Raji (cell line): ENCODE data around the gene REV3L.

Experiments
- POLR2A ChIP-seq: IDR thresholded peaks from 2 replicates; pipeline ENCODE4 v1.6.1; 2011; ENCODE audit warnings: low read depth, low read length, control low read depth; ENCODE audit not compliant: insufficient read depth

The REV3L gene

DNA sequence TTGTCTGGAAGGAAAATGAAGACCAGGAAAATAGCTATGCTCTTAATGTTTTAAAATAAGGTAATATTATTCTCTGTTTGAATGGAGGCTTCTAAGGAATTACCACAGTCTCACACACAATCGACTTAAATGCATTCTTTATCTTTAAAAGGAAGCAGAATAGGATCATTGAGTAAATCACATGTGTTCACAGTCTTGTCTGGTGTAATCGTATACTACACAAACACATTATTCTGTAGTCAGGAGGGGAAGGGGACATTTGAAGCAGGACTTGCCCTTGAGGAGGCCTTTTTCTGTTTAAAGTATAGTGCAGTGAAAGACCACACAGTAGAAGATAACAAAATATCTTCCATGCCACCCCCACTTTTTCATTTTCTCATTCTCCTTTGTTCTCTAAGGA, 20.6 kb upstream of the REV3L start:
- TF ChIP-seq POLR2A = no peak

DNA sequence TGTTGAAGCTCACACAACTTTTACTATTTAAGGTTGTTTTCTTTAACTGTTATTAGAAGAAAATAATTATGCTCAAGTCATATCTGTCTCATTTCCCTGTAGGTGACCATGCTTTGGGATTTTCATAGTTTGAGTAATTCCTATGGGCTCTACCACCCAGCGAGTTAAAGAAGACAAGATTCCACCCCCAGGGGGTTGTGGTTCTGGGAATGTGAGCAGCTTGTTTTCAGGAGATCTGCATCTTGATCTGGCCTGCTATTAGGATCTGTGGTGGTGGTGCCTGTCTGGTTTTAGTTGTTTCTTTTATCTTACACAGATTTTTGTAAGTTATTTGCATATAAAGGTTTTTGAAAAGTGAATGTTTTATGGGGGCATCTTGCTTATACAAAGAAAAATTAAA, 20.2 kb upstream of the REV3L start:
- no peak for TF ChIP-seq POLR2A

DNA sequence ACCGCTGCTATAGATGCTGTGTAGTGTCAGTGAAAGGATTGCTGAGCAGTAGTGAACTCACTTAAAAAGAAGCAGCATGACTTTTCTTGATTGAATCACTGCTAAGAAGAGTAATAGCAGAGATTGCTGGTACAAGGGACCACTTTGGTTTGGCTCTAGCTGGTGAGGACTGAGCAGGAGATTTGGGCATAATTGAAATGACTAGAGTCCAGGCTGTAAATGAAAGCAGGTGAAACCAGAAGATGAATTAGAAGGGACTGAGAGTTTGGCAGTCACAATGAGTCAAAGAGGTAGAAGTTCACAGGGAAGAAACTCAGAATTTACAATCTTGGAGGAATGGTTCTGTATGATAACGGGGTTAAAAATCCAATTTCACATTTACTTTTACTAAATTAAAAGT, 19.1 kb upstream of the REV3L start:
- no peak for TF ChIP-seq POLR2A

DNA sequence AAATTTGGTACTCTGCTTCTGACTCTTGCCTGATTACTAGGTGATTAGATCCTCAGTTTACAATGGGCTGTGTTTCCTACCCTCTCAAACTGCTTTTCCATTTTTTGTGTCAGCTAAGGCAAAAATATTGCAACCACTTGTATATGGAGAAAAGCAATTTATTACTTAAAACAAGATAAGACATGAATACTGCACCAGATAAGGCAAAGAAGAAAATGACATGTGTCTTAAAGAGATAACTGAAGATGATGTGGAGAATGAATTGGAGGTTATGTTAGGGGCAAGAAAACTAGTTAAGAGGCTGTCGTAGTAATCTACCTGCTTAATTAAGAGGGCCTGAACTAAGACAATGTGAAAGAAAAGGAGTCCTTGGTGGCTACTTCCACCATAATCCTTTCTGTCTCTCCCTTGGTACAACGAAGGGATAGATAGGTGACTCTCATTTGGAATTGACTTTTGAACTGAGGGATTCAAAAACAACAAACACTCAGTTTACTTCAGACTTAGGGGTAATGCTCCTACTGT, 16.3 kb upstream of the REV3L start:
- no peak for TF ChIP-seq POLR2A

DNA sequence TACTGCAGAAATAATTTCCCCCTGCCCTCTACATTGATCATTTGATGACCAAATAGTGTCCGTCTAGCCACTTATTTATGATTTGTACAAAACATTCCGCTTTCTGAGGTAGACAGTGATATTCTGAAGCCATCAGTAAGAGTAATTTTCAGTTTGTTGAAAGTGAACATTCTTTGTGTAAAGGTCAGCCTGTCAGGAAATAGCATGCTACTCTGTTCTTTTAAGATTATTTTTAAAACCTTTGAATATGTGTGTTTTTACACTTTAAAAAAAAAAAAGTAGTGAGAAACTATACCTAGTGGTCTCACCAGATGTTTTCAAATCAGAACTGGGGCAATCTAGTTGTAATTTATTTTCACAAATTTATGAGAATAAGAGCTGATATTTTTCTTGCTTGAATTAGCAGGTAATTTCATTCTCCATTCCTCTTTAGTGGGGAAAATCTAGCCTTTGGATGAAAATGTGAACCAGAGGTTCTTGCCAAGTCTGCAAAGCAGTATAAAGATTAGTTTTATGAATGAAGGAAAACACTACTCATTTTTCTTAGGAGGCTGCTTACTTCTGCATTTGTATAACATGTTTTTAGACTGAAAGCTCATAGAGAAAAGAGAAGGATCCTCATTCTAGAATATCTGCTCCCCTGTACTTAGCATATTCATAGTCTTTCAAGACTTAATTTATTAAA, 12.1 kb upstream of the REV3L start:
- no peak for TF ChIP-seq POLR2A

DNA sequence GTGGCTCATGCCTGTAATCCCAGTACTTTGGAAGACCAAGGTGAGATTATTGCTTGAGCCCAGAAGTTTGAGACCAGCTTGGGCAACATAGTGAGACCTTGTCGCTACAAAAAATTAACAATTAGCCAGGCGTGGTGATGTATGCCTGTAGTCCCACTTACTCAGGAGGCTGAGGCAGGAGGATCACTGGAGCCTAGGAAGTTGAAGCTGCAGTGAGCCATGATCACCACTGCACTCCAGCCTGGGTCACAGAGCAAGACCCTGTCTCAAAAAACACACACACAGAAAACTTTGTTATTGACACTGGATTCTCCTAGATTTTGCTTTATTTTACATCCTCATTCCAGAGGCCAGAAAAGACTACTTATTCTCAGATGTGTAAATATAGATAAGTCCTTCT, 9.5 kb upstream of the REV3L start:
- no peak for TF ChIP-seq POLR2A

DNA sequence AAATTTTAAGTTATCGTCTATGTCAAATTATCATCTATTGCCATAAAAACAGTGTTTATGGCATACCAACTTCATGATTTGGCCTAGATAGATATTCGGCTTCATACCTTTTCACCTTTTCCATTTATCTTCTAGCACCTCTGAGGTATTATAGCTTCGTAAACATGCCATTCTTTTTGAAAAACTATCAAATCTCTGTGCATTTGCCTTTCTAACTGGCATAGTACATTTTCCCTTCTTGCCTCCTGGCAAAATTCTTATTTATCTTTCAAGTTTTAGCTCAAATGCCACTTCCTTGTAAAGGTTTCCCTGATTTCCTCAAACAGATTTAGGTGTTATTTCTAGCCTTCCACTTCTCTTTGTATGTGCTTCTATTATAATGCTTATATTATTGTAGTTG, 7.0 kb upstream of the REV3L start:
- no peak for TF ChIP-seq POLR2A

DNA sequence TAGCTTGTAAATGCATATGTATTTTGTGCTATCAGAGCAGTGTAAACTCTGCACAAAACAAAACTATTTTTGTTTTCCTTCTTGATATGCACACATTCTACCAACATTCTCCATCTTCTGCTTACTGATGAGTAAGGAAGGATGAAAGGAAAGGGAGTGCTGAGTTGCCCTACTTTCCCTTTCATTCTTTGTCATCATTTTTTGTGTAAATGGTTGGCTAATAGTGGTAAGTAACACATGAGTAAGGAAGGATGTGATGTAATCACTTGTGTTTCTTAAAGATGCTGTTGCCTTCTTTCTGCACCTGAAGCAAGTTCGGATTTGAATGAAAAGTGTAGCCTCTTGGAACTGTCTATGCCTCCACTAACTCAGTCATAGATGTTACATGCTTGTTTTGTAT, 4.6 kb upstream of the REV3L start:
- TF ChIP-seq POLR2A = no peak

DNA sequence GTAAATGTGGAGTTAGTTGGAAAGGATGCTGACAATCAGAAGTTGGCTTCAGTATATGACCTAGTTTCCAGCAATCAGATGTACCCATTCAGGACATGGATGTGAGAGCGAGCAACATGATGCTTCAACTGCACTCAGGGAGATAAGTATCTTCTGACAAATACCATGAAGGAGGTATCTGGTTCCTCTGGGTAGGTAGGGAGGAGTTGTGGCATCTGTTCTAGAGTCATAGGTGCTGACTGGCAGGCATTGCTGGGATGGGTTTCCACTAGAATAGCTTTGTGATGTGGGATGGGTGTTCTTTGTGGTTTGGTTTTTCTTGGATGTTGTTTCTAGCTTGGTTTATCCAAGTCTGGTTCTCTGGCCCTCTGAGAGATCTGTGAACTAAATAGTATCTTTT, 3.9 kb upstream of the REV3L start:
- no peak for TF ChIP-seq POLR2A

DNA sequence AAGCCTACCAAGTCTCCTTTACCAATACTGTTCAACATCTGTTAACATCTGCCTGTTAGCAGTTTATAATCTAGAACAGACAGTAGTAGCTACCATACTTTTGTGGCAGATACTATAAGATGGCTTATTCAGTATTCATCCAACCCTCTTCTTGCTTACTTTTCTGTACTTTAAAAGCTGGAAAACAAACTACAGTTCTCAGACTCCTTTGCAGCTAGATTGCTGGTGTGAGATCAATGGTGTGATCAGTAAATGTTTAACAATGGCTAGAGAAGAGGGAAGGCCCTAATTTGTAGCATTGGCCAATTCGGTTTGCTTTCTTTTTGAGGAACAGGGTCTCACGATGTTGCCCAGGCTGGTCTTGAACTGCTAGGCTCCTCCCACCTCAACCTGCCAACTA, 3.5 kb upstream of the REV3L start:
- no peak for TF ChIP-seq POLR2A

DNA sequence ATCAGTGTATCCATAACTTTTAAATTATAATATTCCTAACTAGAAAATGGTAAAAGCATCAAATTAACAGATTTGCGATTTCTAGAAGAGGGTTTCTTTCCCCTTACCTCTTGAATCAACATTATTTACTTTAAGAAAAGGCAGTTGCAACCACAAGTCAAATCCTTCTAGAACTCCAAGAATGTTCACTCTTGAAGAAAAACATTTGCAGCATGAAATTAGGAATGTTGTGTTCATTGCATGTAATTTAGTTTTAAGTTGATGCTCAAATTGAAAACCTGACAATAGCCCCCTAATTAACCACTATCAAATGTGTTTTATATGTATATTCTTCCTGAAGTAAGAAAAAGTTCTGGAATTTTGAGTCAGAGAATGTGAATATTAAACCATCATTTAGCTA, 2.3 kb upstream of the REV3L start:
- no peak for TF ChIP-seq POLR2A

DNA sequence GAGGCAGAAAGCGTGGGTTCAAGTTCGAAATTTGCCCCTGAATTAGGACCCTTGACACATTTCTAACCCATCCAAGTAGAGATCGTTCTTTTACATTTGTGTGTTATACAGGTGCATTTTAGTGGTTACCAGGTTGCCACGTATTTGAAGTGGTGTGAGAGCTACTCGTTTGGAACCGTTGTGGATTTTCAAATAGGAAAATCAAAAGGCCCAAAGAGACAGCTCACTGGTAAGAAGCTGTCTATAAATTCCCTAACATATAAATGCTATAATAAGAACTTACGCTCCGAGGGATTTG, 1.6 kb upstream of the REV3L start:
- no peak for TF ChIP-seq POLR2A

DNA sequence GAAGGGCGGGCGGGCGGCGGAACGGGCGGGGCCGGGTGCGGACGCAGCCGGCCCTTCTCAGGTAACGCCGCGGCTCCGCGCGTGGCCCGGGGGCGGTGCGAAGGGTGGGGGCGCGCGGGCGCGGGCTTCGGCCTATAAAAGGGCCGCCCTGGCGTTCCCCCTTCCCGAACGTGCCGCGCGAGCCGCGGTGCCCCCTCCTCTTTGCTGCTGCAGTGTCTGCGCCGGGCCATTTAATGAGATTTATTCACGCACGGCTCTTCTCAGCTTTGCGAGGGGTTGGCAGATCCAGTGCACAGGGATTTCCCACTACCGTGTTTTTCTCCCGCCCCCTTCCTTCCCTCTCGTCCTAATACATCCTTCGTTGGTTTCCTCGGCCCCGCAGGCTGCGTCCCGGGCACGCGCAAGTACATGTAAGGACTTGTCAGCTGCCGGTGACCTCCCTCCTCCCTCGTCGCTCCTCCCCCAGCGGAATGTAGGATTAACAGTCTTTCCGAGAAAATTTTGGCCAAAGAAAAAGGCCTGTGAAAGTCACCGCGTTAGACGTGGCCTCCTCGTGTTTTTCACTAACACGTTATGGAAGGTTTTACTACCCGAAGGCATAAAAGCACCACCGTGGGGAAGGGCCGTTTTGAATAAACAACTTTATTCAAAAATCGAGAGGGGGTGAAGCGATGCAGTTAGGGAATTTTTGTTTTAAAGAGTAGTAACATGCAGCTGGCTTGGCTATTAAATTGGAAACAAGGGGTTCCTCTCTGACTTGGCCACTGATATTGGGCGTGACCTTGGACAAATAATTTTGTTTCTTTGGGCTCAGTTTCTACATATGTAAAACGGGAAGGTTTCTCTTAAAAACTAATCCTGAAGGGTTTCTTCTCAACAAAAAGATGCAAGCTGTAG, 966 bp upstream of the REV3L start:
- TF ChIP-seq POLR2A = peak; percentile 94

DNA sequence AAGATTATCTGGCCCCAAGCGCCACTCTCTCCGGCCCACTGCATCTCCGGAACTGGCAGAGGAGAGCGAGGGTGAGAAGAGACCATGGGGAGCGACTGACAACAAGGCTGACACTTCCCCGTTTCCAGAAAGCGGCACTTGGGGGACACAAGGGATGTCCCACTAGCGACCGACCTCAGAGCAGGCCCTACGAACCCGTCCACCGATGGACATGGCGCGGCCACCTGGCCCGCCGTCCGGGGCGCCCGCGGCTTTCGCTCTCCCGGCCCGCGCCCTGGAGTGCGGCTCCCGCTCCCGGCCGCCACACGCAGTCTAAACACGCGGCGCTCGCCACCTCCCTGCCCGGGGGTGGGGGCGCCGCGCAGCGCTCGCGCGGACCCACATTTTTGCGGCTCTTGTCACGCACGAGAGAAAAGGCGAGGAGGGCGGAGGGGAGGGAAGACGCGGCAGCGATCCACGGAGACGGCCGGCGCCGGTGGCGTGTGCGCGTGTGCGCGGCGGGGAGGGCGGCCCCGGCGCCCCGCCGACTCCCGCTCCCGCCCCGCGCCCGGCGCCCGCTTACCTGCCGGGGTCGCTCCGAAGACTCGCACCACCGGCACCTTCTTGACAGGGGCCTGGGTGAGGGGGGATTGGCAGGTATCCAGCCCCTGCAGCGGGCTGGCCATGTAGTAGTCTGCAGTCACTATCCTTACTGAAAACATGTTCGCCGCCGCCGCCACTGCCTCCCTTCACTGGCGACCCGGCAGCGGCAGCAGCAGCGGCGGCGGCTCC, 645 bp downstream of the REV3L start:
- peak; percentile 61 for TF ChIP-seq POLR2A

DNA sequence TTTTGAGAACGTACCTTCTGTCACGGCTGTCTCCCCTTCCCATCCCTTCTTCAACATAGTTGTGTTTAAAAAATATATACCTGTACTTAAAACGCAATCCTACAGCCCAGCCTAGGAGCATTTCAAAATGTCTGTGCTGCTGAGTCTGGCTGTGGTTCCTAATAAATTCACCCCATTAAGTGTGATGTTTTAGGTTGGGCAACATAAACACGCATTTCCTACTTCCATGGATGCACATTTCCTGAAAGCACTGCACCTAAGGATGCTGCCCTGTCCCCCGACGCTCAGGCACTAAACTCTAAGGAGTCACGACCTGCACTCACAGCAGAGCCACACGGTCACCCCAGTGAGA, 1.2 kb downstream of the REV3L start:
- no peak for TF ChIP-seq POLR2A
